UCSD-AML1 (cell line): ENCODE measurements around the gene DNM3.
A peak's percentile ranks its signal among the peaks of the same experiment; 100 is the strongest.
"Not testable (repeated sequence)": the region's sequence is repeated elsewhere in the genome, so short reads cannot be mapped to it uniquely, and the experiment has no call there.

Experiments used
- DNase-seq: peaks from one replicate; lab custom pipeline; 2025; ENCODE audit not compliant: unreplicated experiment; lab: John Stamatoyannopoulos, UW

The DNM3 gene

GRCh38 chr1:172350856-172351255 lies 509.6 kb downstream of the DNM3 start:
- no peak for DNase-seq

GRCh38 chr1:172351346-172351745 lies 510.0 kb downstream of the DNM3 start:
- DNase-seq, result no peak

- no peak for DNase-seq
These were observed 510.5 kb downstream of the DNM3 start for GRCh38 chr1:172351754-172352161.

GRCh38 chr1:172352435-172352834 lies 511.1 kb downstream of the DNM3 start:
- no peak for DNase-seq

GRCh38 chr1:172354291-172355274 lies 513.3 kb downstream of the DNM3 start:
- DNase-seq, result no peak

- no peak for DNase-seq
These were observed 515.3 kb downstream of the DNM3 start for GRCh38 chr1:172356620-172357019.

GRCh38 chr1:172357753-172358385 lies 516.6 kb downstream of the DNM3 start:
- DNase-seq, result peak; percentile 7

- DNase-seq, result no peak
These were observed 518.2 kb downstream of the DNM3 start for GRCh38 chr1:172359491-172359999.

- DNase-seq, result no peak
These were observed 519.2 kb downstream of the DNM3 start for GRCh38 chr1:172360511-172360910.

- DNase-seq, result no peak
These were observed 519.7 kb downstream of the DNM3 start for GRCh38 chr1:172360985-172361384.

GRCh38 chr1:172363852-172364251 lies 522.6 kb downstream of the DNM3 start:
- no peak for DNase-seq

GRCh38 chr1:172371646-172372045 lies 530.3 kb downstream of the DNM3 start:
- not testable (repeated sequence) for DNase-seq

- no peak for DNase-seq
These were observed 532.6 kb downstream of the DNM3 start for GRCh38 chr1:172373864-172374263.

GRCh38 chr1:172375211-172375631 lies 533.9 kb downstream of the DNM3 start:
- no peak for DNase-seq

GRCh38 chr1:172376431-172376830 lies 535.1 kb downstream of the DNM3 start:
- no peak for DNase-seq

- DNase-seq, result no peak
These were observed 536.3 kb downstream of the DNM3 start for GRCh38 chr1:172377565-172377964.

- no peak for DNase-seq
These were observed 536.9 kb downstream of the DNM3 start for GRCh38 chr1:172378109-172378760.

- peak; percentile 11 for DNase-seq
These were observed 539.3 kb downstream of the DNM3 start for GRCh38 chr1:172380441-172381244.

GRCh38 chr1:172381946-172382345 lies 540.6 kb downstream of the DNM3 start:
- DNase-seq, result no peak

- no peak for DNase-seq
These were observed 541.1 kb downstream of the DNM3 start for GRCh38 chr1:172382406-172382805.

GRCh38 chr1:172382990-172383389 lies 541.7 kb downstream of the DNM3 start:
- DNase-seq, result no peak
